NCI-H2227 treated with DMSO at 0.1 percent for 48 hours (cell line): Measurements from ENCODE around the gene COL4A1.
"Not testable (repeated sequence)": the region's sequence is repeated elsewhere in the genome, so short reads cannot be mapped to it uniquely, and the experiment has no call there.

Experiments used
- DNase-seq: peaks from one replicate; lab custom pipeline; 2025; lab: John Stamatoyannopoulos, UW

COL4A1 gene

DNA sequence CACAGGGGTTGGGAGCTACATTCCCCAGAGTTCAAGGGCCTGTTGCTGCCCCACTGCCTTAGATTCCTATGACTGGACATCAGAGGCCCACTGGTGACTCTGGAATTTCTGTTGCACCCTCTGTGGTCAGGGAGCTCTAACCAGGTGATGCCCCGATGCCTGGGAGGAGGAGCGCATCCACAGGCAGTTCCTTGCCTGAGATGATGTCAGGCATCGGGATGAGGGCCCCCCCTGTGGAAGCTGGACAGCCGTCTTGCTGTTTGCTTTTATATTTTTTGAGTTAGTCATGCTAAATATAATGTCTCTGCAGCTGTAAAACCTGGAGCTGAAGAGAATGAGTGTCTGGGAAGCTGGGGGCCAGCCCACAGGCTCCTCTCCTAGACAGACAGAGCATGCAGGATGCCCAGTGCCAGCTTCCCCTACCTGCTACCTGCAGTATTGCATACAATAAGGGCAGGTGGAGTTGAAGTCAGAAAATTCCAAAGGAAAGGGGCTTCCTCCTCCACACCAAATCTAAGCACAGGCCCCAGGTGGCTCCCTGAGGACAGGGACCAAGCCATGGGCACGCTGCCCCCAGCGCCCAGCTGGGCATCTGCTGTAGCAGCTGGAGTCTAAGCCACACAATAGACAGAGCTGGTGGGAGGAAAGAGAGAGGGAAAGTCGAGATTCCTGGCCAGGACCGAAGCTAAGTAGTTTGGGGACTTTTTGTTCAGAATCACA lies 16.4 kb upstream of the COL4A1 start:
- no peak for DNase-seq

DNA sequence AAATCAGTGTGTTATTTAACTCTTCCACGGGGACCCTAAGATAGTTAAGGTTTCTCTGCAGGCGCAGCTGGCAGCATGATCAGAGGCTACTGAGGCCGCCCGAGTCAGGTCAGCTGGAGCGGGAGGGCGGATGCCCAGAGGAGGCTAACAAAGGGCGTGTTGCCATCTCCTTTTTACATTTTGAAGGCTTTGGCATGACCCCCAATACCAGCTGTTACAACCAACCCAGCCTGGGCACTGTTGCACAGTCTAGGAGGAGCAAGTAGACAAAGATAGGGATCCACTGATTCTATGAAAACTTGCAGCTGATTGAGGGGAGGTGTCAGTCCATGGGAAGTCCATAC lies 15.8 kb upstream of the COL4A1 start:
- no peak for DNase-seq

DNA sequence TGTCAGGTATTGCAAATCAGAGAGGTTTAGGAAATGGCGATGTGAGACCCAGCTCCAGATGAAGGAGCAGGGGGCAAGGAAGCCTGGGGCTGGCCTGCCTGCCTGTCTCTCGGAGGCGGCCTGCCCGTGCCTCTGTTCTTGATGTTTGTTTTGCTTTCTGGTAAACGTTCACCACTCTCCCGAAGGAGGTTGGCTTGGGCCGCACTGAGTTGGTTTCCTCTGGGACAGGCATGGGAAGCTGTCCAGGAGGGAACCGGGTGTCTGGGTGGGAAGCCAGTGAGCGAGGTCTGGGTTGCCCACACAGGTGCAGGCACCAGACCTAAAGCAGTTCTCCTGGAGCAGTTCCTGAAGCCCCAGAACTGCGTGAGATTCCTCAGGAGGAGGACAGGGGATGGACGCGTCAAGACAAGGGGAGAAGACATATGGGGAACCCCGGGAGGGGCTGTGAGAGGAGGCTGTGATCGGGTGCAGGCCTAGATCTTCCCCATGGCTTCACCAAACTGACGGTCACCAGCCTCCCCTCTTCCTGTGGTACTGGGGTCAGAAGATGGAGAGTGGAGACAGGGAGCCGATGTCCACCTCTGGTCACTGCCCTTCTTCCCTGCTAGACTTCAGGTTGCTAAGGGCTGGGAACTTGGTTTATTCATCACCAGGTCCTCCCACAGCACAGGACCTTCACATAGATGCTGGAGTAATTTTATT lies 15.3 kb upstream of the COL4A1 start:
- no peak for DNase-seq

DNA sequence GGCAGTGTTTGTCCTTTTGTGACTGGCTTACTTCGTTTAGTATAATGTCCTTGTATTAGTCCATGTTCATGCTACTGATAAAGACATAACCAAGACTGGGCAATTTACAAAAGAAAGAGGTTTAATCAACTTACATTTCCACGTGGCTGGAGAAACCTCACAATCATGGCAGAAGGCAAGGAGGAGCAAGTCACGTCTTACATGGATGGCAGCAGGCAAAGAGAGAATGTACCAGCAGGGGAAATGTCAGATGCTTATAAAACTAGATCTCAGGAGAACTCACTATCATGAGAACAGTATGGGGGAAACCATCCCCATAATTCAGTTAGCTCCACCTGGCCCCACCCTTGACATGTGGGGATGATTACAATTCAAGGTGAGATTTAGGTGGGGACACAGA lies 14.6 kb upstream of the COL4A1 start:
- not testable (repeated sequence) for DNase-seq

DNA sequence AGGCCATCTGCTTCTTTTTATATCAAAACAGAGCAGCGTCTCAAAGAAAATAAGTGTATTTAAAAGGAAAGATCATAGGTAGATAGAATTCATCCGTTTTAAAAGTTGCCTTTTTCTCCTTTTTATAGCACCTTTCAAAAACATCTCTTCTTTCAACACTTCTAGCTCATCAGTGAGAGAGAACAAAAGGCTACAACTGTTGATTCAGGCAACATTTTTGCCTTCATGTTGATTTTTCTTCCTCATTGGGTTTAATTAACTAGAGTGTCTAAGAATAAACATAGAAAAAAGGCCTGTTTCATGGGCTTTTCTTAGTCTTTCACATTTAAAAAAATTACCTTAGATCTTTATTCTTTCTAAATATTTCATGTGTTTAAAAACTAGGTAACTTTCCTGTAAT lies 13.7 kb upstream of the COL4A1 start:
- DNase-seq: no peak

DNA sequence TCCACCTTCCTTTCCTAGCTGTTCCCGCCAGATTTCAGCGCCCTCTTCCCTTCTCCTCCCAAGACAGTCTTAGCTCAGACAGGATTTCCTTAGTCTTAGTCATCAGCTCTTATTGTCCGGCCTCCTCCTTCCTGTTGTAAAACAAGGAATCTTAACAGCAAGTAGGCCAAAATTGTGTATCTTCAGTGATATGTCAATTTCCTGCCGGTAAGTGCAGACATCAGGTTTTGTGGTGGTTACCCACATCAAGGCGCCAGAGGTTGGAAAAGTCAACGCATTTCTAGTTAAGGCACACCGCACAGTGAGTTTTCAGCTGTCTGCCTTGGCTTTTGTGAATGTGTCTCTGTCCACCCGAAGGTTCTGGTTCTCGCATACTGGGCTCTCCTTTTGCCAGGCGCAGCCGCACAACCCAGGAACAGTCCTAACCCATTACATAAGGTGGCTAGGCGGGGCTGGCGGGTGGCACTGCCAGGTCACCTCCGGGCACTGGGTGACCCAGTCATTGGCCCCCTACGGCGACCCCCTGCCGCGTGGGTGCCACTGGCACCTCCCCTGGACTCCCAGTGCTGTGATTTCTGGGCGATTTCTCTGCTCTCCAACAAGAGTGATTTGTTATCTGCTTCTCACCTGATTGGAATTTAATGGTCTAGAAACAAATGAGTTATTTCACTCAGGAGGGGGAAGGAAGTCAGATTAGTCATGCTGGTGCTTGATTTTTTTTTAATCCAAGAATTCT lies 13.0 kb upstream of the COL4A1 start:
- no peak for DNase-seq

DNA sequence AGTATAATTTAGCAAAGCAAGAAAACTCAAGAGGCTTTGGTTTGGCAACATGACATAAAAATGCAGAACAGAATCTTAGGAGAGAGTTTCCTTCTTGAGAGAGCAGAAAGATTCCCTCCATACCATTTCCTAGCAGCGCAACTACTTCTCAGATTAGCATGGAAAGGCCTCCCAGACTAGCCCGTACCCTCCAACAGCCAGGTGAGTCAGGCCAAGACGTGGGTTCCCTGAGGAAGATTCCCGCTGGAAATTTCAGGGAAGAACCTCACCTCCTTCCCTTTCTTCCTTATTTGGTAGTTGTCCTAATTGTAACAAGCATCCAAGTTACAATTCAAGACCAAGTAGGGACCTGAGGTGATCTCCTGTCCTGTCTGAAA lies 12.4 kb upstream of the COL4A1 start:
- no peak for DNase-seq

DNA sequence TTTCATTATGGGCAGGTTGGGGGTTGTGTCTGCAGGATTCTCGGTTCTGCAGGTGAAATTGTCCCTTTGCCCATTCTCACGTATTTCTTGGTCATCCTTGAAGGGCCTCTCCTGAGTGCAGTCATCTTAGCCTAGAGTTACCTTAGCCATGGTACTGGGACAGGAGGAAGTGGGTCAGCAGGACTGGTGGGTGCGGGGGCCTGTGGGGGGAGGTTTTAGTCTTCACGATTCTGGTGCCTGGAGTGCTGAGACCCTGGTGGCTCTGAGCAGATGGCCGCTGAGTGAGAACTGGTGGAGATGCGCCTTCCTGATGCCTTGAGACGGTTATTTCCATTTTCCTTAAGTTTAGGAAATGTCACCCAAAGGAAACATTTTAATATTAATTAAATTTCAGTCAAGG lies 12.0 kb upstream of the COL4A1 start:
- no peak for DNase-seq

DNA sequence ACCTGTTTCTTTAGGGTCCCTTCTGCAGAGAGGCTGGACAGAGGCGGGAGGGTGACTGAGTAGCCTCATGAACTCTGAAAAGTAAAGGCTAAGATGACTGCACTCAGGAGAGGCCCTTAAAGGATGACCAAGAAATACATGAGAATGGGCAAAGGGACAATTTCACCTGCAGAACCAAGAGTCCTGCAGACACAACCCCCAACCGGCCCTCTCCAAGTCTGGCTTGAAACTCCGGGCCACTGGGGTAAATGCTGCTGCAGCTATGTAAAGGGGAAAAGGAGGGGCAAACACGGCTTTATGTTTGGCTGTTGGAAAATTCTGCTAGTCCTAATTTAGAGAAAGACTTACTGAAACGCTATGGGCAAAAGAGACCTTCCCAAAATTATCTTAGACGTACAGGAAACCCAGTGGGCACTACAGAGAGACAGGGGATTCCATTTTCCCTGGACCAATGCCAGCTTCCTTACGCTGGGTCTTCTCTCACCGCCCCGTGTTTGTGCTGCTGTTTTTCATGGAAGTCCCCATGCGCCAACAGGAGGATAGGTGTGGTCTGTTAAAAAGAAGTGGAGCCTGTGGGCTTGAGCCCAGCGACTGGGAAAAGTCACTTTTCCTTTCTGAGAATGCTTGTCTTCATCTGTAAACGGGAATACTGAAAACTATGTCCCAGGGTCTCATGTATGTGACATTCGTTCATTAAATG lies 10.7 kb upstream of the COL4A1 start:
- DNase-seq: no peak

DNA sequence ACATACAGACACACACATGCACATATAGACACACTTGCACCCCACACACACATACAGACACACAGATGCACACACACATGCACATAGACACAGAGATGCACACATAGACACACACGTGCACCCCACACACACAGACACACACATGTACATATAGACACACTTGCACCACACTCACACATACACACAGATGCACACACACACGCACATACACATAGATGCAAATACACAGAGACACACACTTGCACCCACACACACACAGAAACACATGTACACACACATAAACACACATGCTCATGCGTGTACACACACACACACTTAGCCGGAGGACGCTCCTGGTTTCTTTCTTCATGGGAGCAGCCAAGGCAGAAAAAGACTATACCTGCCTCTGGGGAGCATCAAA lies 10.1 kb upstream of the COL4A1 start:
- no peak for DNase-seq

DNA sequence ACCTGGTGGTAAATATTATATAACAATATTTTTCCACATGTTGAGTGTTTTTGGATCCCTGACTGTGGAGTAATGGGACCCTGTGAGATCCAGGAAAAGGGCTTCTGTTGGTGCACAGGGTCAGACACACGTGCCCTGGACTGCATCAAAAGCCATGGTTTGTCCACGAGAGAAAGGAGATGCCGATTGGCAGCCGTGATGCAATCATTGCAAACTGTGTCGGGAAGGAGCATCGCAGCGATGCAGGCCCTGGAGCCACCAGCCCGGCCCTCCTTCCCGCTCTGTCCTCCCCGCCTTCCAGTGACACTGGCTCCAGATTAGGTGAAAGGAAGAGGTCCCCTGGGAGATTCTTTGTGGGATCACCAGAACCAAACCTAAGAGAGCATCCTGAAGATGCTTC lies 9.2 kb upstream of the COL4A1 start:
- no peak for DNase-seq

DNA sequence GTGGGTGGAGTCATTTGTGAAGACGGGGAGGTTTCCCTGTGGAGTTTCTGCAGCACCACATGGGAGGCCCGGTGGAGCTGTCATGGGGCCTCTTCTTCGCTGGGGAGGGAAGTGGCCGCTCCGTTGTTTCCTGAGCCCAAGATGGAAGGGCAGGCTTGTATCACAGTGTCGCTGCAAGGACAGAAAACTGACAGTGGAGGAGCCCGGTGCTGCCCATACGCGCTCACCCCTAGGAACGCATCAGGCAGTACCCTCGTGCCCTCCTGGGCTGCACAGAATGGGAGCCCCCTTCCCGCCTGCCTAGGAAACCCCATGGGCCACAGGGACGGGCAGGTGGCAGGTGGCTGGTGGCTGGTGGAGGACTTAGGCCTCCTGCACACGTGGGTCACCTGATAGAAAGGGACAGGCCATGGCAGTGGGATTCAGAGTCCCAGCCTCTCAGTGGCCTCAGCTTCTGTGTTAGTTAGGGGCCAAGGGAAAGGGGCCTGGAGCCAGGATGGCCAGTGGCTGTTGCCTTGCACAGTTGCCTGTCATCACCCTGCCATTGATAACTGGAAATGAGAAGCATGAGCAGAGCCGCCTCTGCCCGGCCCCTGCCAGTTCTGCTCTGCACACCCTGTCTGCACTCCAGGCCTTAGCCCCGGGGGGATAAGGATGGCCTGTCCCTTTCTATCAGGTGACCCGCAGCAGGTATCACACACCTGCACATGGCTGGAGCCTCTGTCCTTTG lies 7.7 kb upstream of the COL4A1 start:
- no peak for DNase-seq

DNA sequence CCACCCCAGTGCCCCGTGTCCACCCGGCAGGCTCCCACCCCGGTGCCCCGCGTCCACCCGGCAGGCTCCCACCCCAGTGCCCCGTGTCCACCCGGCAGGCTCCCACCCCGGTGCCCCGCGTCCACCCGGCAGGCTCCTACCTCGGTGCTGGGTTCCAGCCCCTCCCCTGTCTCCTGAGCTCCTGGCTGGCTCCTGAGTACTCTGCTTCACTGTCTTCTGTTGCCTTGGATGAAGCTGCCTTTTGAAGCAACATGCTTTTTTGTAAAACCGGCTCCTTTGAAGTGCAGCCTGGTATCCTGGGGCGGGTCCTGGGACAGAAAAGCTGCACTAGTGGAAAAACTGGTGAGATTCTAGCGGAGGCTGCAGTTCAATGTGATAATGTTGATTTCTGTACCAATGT lies 6.8 kb upstream of the COL4A1 start:
- not testable (repeated sequence) for DNase-seq

DNA sequence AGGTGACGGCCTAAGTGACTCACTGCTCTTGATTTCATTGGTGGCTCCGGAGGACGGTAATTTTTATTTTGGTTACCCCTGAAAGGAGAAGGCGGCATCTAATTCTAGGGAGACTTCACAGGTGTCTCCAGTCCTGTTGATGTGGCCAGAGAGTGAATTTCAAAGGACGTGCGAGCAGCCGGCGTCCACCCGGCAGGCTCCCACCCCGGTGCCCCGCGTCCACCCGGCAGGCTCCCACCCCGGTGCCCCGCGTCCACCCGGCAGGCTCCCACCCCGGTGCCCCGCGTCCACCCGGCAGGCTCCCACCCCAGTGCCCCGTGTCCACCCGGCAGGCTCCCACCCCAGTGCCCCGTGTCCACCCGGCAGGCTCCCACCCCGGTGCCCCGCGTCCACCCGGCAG lies 6.3 kb upstream of the COL4A1 start:
- DNase-seq: not testable (repeated sequence)

DNA sequence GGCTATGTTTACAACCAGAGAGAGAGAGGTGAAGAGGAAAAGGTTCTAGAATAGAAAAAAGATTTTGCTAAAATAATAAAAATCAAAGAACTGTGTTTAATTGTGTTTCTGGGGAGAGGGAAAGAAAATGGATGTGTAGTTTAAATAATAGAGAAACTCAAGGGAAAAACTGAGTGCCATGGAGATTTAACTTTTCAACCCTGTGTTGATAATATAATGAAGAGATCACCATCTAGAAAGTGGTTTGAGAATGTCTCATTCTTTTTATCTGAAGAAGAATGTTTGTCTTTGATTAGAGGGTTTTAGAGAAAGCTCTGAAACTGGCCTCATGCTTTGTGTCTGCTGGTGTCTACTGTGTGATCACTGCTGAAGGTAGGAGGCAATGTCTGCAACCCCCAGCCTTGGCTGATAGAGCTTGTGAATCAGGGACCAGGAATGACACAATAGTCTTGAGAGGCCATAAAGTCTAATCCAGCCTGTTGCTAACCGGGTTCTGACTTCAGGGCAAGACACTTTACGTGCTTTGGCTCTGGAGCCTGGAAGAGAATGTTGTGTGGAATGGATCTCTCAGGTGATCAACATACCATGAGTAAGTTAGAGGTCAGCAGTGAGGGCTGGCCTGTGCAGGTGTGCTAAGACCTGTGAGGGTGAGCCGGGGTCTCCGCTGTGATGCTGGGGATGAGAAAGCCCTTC lies 5.5 kb upstream of the COL4A1 start:
- no peak for DNase-seq

DNA sequence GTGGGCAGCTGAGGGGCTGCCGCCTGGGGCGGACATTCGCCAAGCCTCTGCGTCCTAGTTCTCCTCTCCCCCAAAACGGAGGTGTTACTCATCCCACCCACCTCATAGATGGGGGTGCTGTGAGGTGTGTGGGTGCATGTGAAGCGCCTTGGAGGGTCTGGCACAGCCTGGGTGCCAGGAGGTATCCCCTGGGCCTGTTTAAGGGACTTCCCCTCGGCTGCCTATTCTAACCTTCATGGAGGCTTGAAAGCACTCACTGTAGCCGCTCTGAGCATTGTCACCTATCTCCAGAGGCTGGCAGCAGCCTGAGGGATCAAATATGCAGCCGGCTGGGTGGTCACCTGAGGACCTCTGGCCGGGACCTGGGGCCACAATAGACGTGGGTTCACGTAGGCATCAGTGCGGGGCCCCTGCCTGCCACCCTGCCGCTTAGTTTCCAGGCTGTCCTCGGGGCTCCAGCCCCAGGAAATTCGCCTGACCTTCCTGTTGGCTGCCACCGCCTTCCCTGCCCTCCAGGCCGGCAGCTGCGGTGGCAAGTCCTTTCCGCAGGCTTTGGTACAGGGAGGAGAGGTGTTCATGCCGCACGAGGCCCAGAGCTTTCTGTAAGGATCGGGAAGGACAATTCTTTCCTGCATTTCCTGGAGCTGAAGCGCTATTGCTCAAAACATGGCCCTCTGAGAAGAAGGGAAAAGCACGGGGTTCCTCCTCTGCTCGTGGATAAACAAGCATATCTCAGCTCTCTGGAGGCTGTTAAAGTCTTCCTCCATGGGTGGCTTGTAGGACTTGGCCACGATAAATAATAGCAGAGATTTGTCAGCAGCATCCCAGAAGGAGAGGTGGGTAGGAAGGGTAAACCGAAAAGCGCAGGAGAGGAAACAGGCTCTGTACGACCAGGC lies 4.7 kb upstream of the COL4A1 start:
- DNase-seq: no peak

DNA sequence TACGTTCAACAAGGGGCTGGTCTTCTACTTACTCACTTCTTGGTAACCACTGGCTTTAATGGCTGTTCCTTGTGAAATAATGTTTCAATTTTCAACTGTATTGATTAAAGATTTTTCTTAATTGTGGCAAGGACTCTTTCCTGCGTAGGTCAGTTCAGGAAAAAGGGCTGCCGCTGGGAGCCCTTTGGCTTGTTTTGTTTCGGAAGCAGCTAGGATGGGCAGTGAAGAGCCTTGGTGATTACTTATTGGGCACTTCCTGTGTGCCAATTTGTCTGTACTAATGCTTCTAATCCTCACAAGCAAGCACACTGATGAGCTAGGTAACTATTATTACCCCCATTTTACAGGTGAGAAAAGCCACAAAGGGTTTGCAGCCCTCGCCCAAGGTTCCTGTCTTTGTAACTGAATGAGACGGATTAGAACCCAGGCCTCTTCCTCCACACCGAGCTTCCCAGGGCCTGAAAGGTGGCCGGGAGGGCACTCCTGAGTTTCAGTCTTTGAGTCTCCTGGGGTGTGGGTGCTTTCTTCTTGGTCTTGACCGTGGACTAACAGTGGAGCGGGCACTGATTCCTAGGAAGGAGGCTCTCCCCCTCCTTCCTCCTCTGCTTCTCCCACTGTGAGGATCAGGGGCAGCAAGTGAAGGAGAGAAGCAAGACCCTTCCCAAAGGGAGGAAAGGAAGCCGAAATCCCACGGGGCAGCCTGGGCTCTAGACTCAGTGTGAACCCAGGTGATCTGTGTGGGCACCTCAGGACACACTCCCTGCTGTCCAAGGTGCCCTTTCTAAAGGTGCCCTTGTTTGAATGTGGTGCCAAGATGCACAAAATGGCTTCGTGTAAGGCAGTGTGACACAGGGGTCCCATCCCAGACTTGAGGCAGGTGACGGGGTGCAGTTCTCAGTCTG lies 3.8 kb upstream of the COL4A1 start:
- no peak for DNase-seq

DNA sequence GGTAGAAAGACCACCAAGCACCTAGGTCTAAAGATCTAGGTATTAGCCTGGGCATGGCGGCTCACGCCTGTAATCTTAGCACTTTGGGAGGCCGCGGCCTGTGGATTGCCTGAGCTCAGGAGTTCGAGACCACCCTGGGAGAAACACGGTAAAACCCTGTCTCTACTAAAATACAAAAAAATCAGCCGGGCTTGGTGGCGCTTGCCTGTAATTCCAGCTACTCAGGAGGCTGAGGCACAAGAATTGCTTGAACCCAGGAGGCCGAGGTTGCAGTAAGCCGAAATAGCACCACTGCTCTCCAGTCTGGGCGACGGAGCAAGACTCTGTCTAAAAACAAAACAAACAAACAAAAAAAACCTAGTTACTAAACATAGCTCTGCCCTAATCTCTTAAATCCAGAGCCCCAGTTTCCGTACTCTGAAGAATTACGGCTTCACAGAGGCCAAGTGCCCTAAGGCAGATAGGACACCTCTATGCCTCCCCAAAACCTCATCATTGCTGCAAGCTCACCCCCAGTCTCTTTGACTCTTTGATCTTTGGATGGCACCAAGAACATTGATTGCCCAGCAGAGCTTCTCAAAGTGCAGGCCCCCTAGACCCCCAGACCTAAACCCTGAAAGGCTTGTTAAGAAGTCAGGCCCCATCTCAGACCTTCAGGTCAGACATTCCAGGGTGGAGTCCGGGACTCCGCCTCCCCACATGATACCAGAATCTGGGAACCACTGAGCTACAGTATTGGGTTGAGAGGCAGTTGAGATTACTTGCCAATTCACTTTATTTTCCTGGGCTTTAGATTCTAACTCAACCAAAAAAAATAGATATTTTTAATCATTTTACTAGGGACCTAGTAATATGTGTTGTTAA lies 2.9 kb upstream of the COL4A1 start:
- no peak for DNase-seq
